ENCODE data around the gene CDC42SE1.
A peak's percentile ranks its signal among the peaks of the same experiment; 100 is the strongest.

CDC42SE1 gene

DNA sequence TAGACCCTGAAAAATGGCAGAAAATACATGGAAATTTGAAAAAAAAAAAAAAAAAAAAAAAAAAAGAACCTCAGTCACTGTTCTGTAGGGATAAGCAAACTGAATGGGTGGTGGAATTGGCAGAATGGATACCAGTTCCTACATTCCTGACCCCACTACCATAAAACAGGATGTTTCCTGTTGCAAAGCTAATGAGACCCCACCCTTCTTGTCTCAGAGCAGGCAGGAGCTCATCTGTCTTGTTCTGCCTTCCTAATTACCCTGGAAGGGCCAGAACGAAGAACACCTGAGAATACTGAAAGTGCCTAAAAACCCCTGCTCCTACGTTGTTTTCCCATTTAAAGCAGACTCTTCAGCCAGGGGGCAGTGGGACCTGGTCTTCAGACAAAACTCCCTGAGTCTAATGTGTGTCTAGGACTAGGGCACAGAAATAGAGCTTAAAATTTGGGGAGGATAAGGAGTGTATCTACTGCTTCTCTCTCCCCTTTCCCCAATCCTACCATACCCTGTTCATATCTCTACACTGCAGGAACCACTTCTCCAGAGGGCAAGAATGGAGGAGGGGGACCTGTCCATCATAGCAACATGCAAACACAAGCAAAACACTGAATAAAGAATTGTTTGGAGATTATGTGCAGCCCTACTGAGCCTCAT, 7.9 kb downstream of the CDC42SE1 start:
- DNase-seq (ENCODE audit: low read depth in 2 of 2), result no peak

DNA sequence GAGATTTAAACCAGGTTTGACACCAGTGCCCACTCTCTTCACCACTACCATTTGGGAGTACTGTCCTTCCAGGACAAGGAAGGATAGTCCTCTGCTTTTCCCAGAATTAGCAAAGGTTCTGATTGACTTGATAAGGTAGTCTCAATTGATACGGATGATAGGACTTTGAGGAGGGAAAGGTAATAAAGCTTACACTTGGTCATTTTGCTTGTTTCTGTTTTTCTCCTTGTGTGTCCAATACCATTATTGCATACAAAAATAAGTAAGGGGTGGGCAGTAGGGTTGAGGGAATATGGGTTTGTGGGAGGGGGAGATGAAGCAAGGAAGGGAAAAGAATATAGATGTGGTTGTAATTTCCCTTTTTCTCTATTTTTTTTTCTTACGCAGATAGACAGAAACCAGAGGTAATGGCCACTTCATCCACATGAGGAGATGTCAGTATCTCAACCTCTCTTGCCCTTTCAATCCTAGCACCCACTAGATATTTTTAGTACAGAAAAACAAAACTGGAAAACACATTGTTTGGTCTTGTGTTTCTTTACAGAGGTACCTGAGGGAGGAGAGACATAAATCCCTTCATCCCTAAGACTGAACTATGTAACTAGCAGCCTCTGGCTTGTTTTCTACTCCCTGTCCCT, 9.3 kb downstream of the CDC42SE1 start:
- no peak for DNase-seq (ENCODE audit: low read depth in 2 of 2)

DNA sequence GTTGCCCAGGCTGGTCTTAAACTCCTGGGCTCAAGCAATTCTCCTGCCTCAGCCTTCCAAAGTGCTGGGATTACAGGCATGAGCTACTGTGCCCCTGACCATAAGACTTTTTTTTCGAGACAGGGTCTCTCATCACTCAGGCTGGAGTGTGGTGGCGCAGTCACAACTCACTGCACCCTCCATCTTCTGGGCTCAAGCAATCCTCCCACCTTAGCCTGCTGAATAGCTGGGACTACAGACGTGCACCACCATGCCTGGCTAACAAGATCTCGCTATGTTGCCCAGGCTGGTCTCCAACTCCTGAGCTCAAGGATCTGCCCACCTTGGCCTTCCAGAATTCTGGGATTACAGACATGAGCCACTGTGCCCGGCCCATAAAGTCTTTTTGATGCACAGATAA, 10.0 kb downstream of the CDC42SE1 start:
- no peak for DNase-seq (ENCODE audit: low read depth in 2 of 2)

DNA sequence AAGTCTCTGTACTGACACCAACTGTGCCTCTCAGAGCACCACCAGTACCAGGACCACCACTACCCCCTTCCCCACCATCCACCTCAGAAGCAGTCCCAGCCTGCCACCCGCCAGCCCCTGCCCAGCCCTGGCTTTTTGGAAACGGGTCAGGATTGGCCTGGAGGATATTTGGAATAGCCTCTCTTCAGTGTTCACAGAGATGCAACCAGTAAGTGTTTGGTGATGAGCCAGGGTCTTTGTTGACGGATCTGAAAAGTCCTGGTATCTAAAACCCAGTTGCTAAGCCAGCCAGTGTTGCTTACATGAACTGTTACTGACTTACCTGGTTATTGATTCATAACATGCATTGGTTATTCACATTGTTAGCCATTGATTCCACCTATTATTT, 10.8 kb downstream of the CDC42SE1 start:
- no peak for DNase-seq (ENCODE audit: low read depth in 2 of 2)

DNA sequence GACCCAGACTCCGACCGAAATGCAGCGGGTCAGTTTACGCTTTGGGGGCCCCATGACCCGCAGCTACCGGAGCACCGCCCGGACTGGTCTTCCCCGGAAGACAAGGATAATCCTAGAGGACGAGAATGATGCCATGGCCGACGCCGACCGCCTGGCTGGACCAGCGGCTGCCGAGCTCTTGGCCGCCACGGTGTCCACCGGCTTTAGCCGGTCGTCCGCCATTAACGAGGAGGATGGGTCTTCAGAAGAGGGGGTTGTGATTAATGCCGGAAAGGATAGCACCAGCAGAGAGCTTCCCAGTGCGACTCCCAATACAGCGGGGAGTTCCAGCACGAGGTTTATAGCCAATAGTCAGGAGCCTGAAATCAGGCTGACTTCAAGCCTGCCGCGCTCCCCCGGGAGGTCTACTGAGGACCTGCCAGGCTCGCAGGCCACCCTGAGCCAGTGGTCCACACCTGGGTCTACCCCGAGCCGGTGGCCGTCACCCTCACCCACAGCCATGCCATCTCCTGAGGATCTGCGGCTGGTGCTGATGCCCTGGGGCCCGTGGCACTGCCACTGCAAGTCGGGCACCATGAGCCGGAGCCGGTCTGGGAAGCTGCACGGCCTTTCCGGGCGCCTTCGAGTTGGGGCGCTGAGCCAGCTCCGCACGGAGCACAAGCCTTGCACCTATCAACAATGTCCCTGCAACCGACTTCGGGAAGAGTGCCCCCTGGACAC, 11.3 kb downstream of the CDC42SE1 start:
- peak in 1 of 2 donors; percentile 25 for DNase-seq (ENCODE audit: low read depth in 2 of 2)

DNA sequence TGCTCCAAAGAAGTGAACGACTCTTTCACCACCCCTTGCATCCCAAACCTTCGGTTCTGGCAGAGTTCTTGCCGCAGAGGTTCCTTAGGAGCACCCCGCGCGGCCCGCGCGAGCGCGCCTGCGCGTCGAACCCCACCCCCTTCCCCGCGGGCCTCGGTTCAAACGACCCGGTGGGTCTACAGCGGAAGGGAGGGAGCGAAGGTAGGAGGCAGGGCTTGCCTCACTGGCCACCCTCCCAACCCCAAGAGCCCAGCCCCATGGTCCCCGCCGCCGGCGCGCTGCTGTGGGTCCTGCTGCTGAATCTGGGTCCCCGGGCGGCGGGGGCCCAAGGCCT, 11.9 kb downstream of the CDC42SE1 start, which contains the start of gene C1orf56:
TSS of gene C1orf56 (plus strand) at position 161 of the 334 bp plus-strand sequence. CDS start at position 258, 97 bp downstream.
- peak in 1 of 2 donors; percentile 51 for DNase-seq (ENCODE audit: low read depth in 2 of 2)

DNA sequence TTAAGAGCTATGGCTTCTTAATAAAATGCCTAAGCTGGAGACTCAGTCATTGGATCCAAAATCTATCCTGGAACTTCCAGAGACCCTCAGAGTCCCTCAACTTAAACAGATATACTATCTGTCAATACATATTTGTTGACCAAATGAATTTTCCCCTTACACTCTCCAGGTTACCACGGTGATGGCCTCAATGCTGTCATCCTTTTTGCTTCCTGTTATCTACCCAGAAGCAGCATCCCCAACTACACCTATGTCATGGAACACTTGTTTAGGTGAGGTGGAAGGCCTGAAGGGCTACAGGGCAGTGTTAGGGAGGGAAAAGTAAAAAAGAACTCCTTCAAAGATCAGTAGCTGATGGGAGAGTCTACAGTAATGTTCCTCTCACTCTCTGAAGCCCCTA, 16.3 kb downstream of the CDC42SE1 start:
- no peak for DNase-seq (ENCODE audit: low read depth in 2 of 2)

DNA sequence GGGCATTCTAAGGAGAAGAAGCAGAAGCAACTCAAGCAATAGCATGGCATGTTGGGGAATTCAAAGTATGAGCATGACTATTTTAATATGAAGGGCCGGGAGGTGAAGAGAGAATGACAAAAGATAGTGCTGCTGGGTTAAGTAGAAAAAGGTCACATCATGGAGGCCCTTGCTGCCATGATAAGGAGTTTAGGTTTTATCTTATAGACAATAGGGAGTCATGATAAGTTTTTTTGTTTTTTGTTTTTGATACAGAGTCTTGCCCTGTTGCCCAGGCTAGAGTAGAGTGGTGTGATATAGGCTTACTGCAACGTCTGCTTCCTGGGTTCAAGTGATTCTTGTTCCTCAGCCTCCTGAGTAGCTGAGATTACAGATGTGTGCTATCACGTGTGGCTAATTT, 19.9 kb downstream of the CDC42SE1 start:
- DNase-seq (ENCODE audit: low read depth in 2 of 2), result no peak

DNA sequence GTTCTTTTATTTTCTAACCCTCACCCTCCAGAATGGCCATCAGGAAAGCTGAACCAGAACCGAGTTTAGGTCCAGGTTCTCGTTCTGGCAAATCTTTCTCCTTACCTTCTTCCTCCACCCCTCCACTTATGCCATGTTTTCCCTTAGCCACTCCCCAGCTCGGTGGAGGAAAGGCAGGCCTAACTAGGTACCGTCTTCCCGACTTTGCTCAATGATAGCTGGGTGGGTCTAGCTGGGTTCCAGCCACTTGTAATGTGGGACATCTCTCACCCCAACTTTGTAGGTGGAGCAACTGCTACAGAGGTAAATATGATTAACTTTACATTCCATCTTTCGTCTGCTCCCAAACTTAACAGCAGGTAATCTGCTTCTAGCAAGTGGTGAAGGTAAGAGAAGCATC, 22.4 kb downstream of the CDC42SE1 start:
- no peak for DNase-seq (ENCODE audit: low read depth in 2 of 2)

DNA sequence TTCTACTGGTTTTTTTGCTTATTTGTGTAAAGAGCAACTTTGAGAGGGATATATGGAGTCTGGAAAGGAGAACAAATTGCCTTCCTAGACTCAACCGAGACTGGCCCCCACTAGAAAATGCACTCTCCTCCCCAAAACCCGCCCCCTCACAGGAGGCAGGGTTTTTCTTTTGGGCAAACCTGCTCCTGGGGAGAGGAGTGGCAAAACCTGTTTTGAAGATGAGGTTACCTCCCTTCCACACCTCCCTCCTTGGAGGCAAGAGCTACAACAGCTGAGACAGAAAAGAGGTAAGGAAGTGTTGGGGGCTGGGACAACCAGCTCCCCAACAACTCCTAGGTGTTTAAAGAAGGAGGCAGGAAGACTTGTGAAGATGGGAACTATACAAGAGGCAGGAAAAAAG, 23.1 kb downstream of the CDC42SE1 start, which contains the start of gene BNIPL:
TSS of gene BNIPL (plus strand) at position 231 of the 400 bp plus-strand sequence. CDS start at position 371, 140 bp downstream.
- no peak for DNase-seq (ENCODE audit: low read depth in 2 of 2)

DNA sequence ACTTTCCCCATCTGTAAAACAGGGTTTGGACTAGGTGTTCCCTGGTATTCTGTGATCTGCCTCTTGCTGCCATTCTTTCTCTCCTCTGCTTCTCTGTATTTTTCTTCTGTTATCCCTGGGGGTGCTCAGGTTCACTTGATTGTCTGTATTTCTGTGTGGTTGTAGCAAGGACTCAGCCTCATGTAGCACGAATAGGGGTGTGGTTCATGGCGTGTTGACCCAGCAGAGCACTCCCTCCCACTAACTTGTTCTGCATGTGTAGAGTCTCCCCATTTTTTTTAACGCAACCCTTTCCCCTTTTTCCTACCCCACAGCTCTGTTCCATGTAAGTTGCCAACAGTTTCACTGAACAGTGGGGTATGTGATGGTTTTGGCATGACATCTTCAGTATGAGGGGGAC, 24.3 kb downstream of the CDC42SE1 start:
- DNase-seq (ENCODE audit: low read depth in 2 of 2), result no peak

DNA sequence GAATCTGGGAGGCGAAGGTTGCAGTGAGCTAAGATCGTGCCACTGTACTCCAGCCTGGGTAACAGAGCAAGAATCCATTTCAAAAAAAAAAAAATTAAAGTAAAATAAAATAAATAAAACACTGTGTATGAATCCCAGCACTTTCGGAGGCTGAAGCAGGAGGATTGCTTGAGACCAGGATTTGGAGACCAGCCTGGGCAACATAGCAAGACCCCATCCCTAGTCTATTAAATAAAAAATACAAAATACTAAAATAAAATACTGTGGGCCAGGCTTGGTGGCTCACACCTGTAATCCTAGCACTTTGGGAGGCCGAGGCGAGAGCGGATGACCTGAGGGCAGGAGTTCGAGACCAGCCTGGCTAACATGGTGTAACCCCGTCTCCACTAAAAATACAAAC, 27.3 kb downstream of the CDC42SE1 start:
- no peak for DNase-seq (ENCODE audit: low read depth in 2 of 2)

DNA sequence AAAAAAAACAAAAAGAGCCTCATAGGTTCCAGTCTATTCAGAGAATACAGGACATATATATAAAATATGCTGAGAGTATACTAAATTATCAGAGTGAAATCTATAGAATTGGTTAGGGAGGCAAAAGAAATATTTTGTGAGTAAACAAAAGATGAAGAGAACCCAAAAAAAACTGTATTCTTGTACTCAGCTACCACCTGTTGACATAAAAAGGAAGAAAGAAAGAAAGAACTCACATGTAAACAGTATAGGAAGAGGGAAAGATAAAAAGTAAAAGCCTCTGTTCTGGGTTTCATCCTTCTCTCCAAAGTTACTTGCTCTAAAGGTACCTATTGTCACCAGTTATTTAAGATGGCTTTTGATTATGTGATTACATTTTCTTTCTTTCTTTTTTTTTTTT, 33.0 kb downstream of the CDC42SE1 start:
- DNase-seq (ENCODE audit: low read depth in 2 of 2), result no peak

DNA sequence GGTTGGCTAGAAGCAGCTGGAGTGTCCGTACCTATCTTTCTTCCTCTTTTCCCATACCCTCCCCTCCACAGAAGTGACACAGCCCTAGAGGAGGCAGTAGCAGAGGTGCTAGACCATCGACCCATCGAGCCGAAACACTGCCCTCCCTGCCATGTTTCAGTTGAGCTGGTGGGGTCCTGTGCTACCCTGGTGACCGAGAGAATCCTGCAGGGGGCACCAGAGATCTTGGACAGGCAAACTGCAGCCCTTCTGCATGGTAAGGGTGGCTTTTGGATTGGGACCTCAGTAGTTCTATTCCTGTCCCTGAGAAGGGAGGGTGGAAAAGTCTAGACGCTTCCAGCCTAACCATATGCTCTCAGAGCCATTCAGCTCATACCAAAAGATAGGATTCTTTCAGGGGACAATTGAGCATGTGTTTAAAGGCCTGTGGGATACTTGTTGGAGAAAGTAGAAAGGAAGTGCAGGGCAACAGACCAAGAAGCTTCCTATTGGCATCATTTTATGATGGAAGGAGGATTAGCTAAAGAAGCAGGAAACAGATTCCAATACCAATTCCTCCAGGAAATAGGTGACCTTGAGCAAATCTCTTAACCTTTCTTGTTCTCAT, 34.8 kb downstream of the CDC42SE1 start:
- DNase-seq (ENCODE audit: low read depth in 2 of 2), result peak; percentile 71 to 84

DNA sequence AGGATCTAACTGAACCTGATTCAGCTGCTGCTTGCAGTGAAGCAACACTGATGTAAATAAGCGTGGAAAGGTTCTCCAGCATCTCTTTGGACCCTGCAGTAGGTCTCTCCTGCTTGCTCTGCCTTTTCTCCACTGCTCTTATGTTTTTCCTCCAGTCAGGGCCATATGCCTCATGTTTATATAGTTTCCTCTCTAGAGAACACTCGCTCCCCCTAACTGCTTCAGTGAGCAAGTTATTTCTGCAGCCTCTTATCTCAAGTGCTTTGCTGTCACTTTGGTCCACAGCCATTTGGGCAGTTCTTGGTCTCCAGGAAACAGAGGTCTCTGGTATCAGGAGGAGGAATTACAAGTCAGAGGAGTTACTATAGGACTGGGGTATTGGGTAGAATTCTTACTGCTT, 45.9 kb downstream of the CDC42SE1 start:
- no peak for DNase-seq (ENCODE audit: low read depth in 2 of 2)

DNA sequence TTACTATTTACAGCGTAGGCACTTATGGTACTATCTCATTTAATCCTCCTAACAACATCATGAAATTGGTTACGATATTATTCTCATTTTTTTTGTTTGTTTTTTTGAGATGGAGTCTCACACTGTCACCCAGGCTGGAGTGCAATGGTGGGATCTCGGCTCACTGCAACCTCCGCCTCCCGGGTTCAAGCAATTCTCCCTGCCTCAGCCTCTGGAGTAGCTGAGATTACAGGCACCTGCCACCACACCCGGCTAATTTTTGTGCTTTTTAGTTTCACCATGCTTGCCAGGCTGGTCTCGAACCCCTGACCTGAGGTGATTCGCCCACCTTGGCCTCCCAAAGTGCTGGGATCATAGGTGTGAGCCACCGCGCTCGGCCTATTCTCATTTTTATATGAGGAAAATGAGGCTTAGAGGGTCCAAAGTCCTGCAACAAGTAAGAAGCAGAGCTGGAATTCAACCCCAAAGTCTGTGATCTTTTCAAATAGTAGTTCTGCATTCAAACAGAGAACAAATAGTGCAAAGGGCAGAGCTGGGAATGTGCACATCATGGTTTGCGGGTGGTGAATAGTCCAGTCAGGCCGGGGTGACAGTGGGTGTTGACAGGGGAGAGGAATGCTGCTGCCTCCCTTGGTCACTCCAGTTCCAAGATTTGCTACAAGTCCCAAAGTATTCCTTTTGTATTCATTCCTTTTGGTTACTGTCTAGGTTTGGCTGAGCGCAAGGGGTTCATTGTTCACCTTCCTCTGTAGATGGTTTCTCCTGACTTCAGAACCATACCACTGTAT, 46.5 kb downstream of the CDC42SE1 start:
- no peak for DNase-seq (ENCODE audit: low read depth in 2 of 2)

DNA sequence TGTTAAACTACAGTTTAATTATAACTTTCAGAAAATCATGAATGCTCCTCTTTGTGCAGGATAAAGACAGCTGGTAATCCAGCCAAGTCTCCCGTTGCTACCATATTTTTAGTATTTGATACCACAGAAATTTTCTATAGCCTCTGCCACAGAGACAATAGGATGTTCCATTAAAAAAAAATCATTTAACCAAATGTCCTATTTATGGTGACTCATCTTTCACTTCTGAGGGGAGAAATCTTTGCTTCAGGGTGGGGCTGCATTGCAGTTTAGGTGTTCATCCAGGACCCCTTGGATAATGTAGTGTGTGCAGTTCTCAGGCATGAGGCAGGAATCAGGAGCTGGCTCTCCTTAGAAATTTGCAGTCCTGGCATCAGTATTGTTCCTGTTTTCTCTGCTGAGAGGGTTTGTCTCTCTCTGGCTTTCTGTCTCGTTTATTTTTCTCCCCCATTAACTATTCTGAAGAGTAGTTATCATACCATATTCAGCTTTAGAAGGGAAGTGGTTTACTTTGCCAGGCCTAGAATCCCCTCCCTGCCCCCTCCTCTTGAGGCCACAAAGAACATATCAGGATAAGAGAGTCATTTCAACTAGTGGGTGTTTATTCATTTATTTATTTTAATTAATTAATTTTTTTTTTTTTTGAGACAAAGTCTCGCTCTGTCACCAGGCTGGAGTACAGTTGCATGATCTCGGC, 48.1 kb downstream of the CDC42SE1 start:
- DNase-seq (ENCODE audit: low read depth in 2 of 2), result no peak

DNA sequence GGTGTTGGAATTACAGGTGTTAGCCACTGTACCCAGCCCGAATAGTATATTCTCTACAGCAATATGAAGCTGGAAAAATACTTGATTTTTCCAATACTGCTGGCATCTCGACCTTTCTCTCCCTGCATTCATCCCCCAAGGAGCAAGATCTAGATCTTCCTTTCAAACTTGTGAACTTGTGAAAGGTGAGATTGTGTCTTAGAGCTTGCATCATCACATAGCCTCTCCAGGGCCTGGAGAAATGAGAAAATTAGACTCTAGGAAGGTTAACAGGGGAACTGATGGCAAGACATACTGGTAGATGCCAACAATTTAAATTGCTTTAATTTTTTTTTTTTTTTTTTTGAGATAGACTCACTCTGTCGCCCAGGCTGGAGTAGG, 49.1 kb downstream of the CDC42SE1 start:
- DNase-seq (ENCODE audit: low read depth in 2 of 2), result no peak

DNA sequence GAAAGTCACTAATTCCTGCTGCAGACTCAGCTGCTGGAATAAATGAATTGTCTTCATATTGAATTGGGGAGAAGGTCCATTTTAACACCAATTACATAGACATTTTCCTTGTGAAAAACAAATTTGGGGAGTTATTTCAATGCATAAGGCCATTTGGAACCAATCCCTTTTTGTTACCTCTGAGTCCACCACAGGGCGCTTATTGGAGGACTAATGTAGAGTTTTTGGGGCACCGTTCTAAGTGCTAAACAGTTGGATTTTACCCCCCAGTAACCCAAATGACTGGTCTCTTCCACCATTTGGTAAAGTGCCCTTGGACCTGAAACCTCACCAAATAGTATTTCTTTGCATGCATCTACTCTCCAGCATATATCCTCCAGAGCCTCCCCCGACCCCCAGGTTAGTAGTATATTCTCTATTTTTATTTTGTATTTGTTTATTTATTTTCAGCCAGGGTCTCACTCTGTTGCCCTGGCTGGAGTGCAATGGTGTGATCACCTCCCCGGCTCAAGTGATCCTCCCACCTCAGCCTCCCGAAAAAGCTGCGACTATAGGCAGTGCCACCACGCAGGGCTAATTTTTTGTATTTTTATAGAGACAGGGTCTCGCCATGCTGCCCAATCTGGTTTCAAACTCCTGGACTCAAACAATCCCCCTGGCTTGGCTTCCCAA, 49.6 kb downstream of the CDC42SE1 start:
- DNase-seq (ENCODE audit: low read depth in 2 of 2), result no peak

DNA sequence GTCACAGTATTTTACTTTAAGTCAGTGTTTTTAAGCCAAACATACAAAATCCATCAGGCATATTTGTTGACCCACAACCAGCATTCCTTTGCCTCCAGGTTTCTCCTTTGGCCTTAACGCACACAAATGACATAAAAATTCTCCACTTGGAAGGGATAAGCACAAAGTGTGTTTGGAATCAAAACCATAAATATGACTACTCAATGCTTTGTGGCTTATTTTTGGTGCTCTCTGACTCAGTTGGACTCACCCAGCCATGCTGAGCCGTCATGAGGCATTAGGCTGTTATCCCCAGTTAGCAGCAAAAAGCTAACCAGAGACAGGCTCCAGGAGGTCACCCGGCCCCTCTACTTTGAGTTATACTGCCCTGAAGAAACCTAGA, 50.2 kb downstream of the CDC42SE1 start:
- no peak for DNase-seq (ENCODE audit: low read depth in 2 of 2)
